Tibial nerve (tissue), 3 donors: ENCODE data around the gene ANKRD22.

ENCODE experiments used
- POLR2A ChIP-seq, 2 donors: fragments of 450-650 bp; IDR thresholded peaks; one replicate each; pipeline ENCODE4 v1.6.1; 2017; ENCODE audit warnings: antibody characterized with exemption in 2 of 2, mild to moderate bottlenecking in 2 of 2, moderate library complexity in 2 of 2
- TF ChIP-seq, protein P1 (sequence below), 5 experiments: fragments of 200-600 bp in 3 of 5; fragments of 450-650 bp in 2 of 5; sonication (generic) in 3 of 5; IDR thresholded peaks; one replicate each; pipeline ENCODE4 v1.5.1; 2016 to 2019; ENCODE audit warnings: antibody characterized with exemption in 5 of 5, mild to moderate bottlenecking in 3 of 5, moderate library complexity in 2 of 5

DNA sequence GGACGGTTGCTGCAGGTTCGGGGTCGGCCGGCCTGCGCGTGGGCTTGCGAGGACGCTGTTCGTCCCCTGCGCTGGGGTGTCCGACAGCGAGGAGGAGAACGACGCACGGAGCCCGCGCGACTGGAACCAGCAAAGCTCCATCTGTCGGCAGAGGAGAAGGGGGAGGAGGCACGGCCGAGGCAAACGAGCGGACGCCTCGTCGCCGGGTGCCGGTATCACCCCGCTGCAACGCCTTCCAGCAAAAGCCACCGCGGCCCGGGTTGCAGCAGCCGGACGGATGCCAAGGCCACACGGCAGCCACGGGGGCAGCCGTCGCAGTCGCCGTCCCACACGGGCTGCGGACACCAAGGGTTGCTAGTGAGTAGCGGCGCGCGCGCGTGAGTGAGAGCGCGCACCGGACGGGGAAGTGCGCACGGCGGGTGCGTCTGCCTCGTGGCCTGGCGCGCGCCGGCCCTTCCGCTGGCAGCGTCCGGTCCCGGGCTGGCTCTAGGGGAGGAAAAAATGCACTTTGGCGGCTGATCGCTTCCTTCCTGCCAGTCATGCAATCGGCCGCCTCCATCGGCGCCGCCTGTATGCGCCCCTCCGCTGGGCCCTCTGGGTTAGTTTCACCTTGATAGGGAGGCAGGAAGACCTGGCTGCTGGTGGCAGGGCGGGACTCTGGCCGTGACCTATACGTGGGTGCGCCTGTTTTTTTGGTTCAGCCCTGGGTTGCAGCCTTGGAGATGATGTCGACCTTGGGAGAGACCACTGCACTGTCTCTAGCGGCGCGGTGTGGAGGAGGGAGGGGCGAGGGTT, 28.8 kb upstream of the ANKRD22 start:
- TF ChIP-seq, protein P1, sequence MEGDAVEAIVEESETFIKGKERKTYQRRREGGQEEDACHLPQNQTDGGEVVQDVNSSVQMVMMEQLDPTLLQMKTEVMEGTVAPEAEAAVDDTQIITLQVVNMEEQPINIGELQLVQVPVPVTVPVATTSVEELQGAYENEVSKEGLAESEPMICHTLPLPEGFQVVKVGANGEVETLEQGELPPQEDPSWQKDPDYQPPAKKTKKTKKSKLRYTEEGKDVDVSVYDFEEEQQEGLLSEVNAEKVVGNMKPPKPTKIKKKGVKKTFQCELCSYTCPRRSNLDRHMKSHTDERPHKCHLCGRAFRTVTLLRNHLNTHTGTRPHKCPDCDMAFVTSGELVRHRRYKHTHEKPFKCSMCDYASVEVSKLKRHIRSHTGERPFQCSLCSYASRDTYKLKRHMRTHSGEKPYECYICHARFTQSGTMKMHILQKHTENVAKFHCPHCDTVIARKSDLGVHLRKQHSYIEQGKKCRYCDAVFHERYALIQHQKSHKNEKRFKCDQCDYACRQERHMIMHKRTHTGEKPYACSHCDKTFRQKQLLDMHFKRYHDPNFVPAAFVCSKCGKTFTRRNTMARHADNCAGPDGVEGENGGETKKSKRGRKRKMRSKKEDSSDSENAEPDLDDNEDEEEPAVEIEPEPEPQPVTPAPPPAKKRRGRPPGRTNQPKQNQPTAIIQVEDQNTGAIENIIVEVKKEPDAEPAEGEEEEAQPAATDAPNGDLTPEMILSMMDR (IDR thresholded peaks at IDR 0.05), result peak in 3 of 5 experiments; percentile 8 to 31 (median 12)
- TF ChIP-seq POLR2A (IDR thresholded peaks at IDR 0.05), result peak; percentile 48 to 72
